Measurements from ENCODE around the gene BEGAIN. TPM values are rescaled to one million over a fixed set of nuclear protein-coding genes. Genes with fewer than 3 reads are reported as not detected.

The BEGAIN gene
- total RNA-seq, 4 donors from 2014 or later = 0.47 to 1.5 (median 0.53) TPM; not detected in 1

GRCh38 chr14:100543471-100544455 lies 43.5 kb downstream of the BEGAIN start:
- H3K4me3 ChIP-seq = no peak overlapping the region
- DNase-seq = no peak
- no peak overlapping the region for H3K27ac ChIP-seq
- TF ChIP-seq CTCF (IDR thresholded peaks at IDR 0.05) (no peak), POLR2A (IDR thresholded peaks at IDR 0.05) (no peak)
- peaks cover 0 to 19% (median 0%) of the 10 kb centered on the region in 4 donors for H3K27me3 ChIP-seq
- WGBS, 2 donors = 93 to 95% methylated on average over 7 to 16 of the region's 19 CpGs
- intact Hi-C loops (cut with DNase I) = no loop called here
- no peaks in the 10 kb centered on the region for H3K36me3 ChIP-seq
- H3K4me1 ChIP-seq = peaks cover 0 to 29% (median 11%) of the 10 kb centered on the region in 3 donors
- H3K9me3 ChIP-seq = no peaks in the 10 kb centered on the region

DNA sequence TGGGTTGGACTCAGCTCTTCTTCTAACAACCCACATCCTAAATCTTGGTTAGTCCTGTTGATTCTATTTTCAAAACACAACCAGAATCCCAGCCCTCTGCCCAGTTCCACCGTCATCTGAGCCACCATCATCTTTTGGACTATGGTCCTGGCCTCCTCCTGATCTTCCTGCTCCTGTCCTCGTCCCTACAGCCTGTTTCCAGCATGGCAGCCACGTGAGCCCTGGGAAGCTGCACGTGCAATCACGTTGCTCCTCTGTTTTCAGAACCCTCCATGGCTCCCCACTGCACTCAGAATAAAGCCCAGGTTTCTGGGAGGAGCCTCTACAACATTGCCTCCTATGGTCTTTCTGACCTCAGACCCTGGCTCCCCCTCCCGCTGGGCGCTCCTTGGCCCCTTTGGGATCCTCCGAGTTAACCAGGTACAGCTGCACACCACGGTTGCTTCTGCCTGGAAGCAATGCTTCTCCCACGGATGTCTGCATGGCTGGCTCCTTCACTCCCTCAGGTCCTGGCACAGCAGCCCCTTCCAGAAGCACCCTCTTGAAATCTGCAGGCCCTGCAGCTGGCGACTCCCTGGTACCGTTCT lies 44.5 kb downstream of the BEGAIN start:
- Histone ChIP-seq H3K36me3 (no peaks in the 10 kb centered on the region), H3K9me3 (no peaks in the 10 kb centered on the region), H3K27me3 (peaks cover 0 to 8% (median 0%) of the 10 kb centered on the region in 4 donors), H3K4me3 (no peak overlapping the region), H3K27ac (no peak overlapping the region), H3K4me1 (peaks cover 0 to 22% (median 11%) of the 10 kb centered on the region in 3 donors)
- TF ChIP-seq POLR2A (IDR thresholded peaks at IDR 0.05) (no peak), CTCF (IDR thresholded peaks at IDR 0.05) (no peak)
- intact Hi-C loops (cut with DNase I) = no loop called here
- DNase-seq = no peak
- 84 to 87% methylated on average over 12 of the region's 12 CpGs for WGBS, 2 donors

DNA sequence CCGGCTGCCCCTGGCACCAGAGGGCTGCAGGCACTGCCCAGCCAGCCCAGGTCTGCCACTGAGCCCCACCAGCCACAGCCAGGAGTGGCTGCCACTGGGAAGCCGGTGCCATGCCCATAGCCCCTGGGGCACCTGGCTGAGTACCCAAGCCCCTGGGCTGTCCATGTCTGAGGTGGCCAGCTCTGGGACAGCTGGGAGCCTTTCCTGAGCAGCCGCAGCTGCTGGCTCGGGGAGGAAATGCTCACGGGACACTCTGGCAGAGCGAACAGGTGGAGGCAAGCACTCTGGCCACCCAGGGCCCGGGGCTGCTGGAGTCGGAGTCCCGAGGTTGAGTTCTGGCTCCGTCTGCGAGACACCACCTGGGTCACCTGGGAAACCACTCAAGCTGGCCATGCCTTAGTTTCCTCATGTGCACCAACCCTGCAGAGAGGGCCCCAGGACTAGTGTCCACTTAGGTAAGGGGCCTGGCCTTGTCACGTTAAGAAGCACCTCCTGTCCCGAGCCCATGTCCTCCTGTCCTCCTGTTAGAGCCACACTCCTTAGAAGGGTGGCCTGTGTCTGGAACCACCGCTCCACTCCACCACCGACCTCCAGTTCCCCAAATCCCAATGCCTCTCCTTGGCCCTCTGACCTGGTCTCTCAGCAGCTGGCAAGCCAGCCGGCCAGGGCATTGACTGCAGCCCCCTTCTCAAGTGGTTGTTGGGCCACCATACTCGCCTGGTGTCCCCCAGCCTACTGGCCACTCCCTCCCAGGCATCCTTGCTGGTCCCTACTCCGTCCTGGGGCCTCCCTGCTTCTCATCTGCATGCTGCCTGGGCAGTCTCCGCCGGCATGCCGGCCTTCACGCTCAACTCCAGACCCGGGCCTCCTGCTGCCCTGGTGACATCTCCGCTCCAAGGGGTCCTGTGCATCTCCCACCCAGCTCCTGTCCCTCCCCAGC lies 45.3 kb downstream of the BEGAIN start:
- no peak for TF ChIP-seq POLR2A (IDR thresholded peaks at IDR 0.05)
- TF ChIP-seq CTCF (IDR thresholded peaks at IDR 0.05) = no peak
- 82 to 93% methylated on average over 9 to 13 of the region's 24 CpGs for WGBS, 2 donors
- Histone ChIP-seq H3K27ac (no peak overlapping the region), H3K27me3 (peaks cover 0 to under 1% (median 0%) of the 10 kb centered on the region in 4 donors), H3K36me3 (no peaks in the 10 kb centered on the region), H3K4me3 (no peak overlapping the region), H3K4me1 (peaks cover 0 to 14% (median 3%) of the 10 kb centered on the region in 3 donors), H3K9me3 (no peaks in the 10 kb centered on the region)
- intact Hi-C loops (cut with DNase I) = no loop called here
- no peak for DNase-seq

GRCh38 chr14:100540926-100541620 lies 46.1 kb downstream of the BEGAIN start:
- no peaks in the 10 kb centered on the region for H3K27me3 ChIP-seq
- intact Hi-C loops (cut with DNase I) = no loop called here
- no peak for DNase-seq
- H3K4me1 ChIP-seq = peaks cover 0 to 6% (median 0%) of the 10 kb centered on the region in 3 donors
- TF ChIP-seq POLR2A (IDR thresholded peaks at IDR 0.05) = no peak
- no peak for TF ChIP-seq CTCF (IDR thresholded peaks at IDR 0.05)
- no peaks in the 10 kb centered on the region for H3K36me3 ChIP-seq
- no peak overlapping the region for H3K27ac ChIP-seq
- 92% methylated on average over 4 of the region's 18 CpGs; no CpG with 5 or more reads in 1 of the 2 donors for WGBS, 2 donors
- no peaks in the 10 kb centered on the region for H3K9me3 ChIP-seq
- no peak overlapping the region for H3K4me3 ChIP-seq

Measured in esophagus squamous epithelium (tissue), 5 donors.